NCI-H1930 (cell line): Measurements from ENCODE around the gene TTC21A.

Source experiments
- DNase-seq, 2 experiments: peaks; one replicate each; lab custom pipeline; 2025; lab: John Stamatoyannopoulos, UW

TTC21A gene

GRCh38 chr3:39177708-39178332, 70.3 kb downstream of the TTC21A start:
- DNase-seq: peak in 1 of 2 experiments; percentile 18

GRCh38 chr3:39178553-39178952, 71.1 kb downstream of the TTC21A start:
- DNase-seq: no peak

GRCh38 chr3:39180183-39180545, 72.7 kb downstream of the TTC21A start:
- no peak for DNase-seq

- DNase-seq: peak; percentile 62 to 81
Measured at GRCh38 chr3:39180546-39181346, 73.3 kb downstream of the TTC21A start.

- DNase-seq: no peak
Measured at GRCh38 chr3:39181408-39182335, 74.2 kb downstream of the TTC21A start.

- DNase-seq: no peak
Measured at GRCh38 chr3:39183211-39184080, 76.0 kb downstream of the TTC21A start.

- DNase-seq: no peak
Measured at GRCh38 chr3:39184081-39184967, 76.8 kb downstream of the TTC21A start.

GRCh38 chr3:39184968-39185285, 77.4 kb downstream of the TTC21A start:
- no peak for DNase-seq

GRCh38 chr3:39185326-39185958, 78.0 kb downstream of the TTC21A start:
- DNase-seq: no peak

- DNase-seq: no peak
Measured at GRCh38 chr3:39185959-39186691, 78.6 kb downstream of the TTC21A start.

GRCh38 chr3:39186692-39187151, 79.2 kb downstream of the TTC21A start:
- DNase-seq: no peak

- no peak for DNase-seq
Measured at GRCh38 chr3:39187372-39188155, 80.1 kb downstream of the TTC21A start.
